Mucosa of rectum (tissue), 2 donors: Measurements from ENCODE around the gene PLB1.
"Not testable (repeated sequence)": the region's sequence is repeated elsewhere in the genome, so short reads cannot be mapped to it uniquely, and the experiment has no call there.

ENCODE experiments used
- H3K27ac ChIP-seq, 2 donors: one replicate each; pipeline ENCODE4 v1.7.0; 2013; ENCODE audit warnings: inconsistent platforms in 2 of 2, low read depth in 2 of 2, low read length in 2 of 2
- H3K27me3 ChIP-seq, 2 donors: one replicate each; pipeline ENCODE4 v1.7.0; 2013; ENCODE audit warnings: low read length in 2 of 2; ENCODE audit not compliant: control insufficient read depth in 2 of 2, insufficient read depth in 2 of 2
- H3K36me3 ChIP-seq, 2 donors: one replicate each; pipeline ENCODE4 v1.7.0; 2013; ENCODE audit warnings: low read length in 2 of 2; ENCODE audit not compliant: control insufficient read depth in 2 of 2, insufficient read depth in 2 of 2
- H3K4me1 ChIP-seq, 2 donors: one replicate each; pipeline ENCODE4 v1.7.0; 2013; ENCODE audit warnings: low read length in 2 of 2, mild to moderate bottlenecking in 1 of 2; ENCODE audit not compliant: control insufficient read depth in 2 of 2, insufficient read depth in 2 of 2
- H3K4me3 ChIP-seq, 2 donors: one replicate each; pipeline ENCODE4 v1.7.0; 2013; ENCODE audit warnings: low read length in 2 of 2
- H3K9ac ChIP-seq, 2 donors: one replicate each; pipeline ENCODE4 v1.7.0; 2013; ENCODE audit warnings: low read length in 2 of 2, low read depth in 1 of 2, mild to moderate bottlenecking in 1 of 2
- H3K9me3 ChIP-seq, 2 donors: one replicate each; pipeline ENCODE4 v1.7.0; 2013; ENCODE audit warnings: low read length in 2 of 2; ENCODE audit not compliant: control insufficient read depth in 2 of 2
- donor health status: healthy.
- donor health status: Normal muscosa, but diverticular disease.

Gene PLB1

DNA sequence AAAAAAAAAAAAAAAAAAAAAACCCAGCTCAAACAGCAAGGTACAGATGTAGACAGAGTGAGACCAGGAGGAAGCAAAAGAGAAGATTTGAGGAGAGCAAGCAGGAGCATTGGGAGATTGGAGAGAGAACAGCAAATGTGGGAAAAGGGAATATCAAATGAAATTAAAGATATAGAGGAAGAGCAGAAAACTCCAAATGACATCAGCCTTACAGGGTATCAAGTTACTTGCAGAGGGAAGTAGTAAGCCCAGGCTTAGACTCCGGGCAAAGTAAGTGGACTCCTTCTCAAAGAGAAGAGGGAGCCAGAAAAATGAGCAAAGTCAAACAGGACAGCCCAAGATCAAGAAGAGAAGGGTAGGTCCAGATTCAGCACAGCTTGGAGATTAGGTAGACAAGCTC, 162.5 kb downstream of the PLB1 start:
- no peaks in the 10 kb centered on the region for H3K9me3 ChIP-seq
- H3K9ac ChIP-seq = no peak overlapping the region
- H3K27ac ChIP-seq = peak overlapping the region; percentile 70 to 77
- H3K36me3 ChIP-seq = no peaks in the 10 kb centered on the region
- no peaks in the 10 kb centered on the region for H3K27me3 ChIP-seq
- H3K4me3 ChIP-seq = no peak overlapping the region
- H3K4me1 ChIP-seq = peaks cover 46 to 54% of the 10 kb centered on the region in 2 donors

DNA sequence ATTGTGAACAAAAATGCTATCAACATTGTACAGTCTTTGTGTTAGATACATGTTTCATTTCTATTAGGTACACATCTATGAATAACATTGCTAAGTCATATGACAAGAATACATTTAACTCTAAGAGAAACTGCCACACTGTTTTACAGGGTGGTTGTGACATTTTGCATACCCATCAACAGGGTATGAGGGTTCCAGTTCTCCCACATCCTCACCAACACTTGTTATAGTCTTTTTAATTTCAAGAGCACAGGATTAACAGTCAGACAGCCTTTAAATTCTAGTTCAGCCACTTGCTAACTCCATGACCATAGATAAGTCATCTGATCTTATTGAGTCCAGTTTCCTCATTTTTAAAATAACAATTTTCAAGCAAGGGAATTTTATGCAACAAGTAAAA, 163.3 kb downstream of the PLB1 start:
- Histone ChIP-seq H3K9ac (no peak overlapping the region), H3K27ac (no peak overlapping the region), H3K9me3 (no peaks in the 10 kb centered on the region), H3K4me3 (no peak overlapping the region), H3K4me1 (peaks cover 51 to 61% of the 10 kb centered on the region in 2 donors), H3K27me3 (no peaks in the 10 kb centered on the region), H3K36me3 (no peaks in the 10 kb centered on the region)

DNA sequence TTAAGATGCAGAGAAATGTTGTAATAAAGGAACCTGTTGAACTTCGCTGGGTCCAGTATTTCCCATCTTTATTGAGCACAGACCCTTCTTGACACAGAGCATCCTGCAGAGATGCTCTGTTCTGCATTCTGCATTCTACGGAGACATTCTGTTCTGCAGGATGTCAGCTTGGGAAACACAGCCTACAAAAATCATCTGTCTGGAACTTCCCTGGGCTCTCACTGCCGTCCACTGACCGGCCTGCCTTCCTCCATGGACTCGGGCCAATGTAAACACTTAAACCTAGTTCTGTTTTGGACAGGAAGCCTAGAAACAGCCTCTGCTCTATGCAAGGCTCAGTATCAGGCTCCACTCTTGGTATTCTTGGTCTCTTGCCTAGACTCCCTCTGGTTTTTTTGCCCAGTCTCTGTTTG, 165.7 kb downstream of the PLB1 start:
- Histone ChIP-seq H3K9ac (peak overlapping the region; percentile 5 to 51), H3K36me3 (no peaks in the 10 kb centered on the region), H3K9me3 (no peaks in the 10 kb centered on the region), H3K4me3 (peak overlapping the region; percentile 14 to 46), H3K27ac (peak overlapping the region; percentile 88 to 95), H3K27me3 (no peaks in the 10 kb centered on the region), H3K4me1 (peaks cover 46 to 60% of the 10 kb centered on the region in 2 donors)

DNA sequence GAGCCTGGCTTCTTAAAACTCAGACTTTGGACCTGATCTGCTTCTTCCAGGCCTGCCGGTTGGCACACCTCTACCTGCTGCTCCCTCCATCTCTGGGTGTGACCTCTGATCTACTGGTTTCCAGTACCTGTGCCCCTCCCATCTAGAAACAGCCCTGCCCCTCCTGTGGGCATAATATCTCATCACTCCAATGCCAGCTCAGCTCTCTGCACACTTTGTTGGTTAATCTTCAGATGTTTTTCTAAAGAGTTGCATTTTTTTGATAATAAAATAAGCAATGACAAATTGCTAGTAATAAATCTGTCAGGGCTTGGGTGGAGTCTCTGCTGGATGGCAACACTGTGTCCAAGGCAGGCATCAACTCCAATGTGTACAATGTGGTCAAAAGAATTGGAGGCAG, 166.2 kb downstream of the PLB1 start:
- peak overlapping the region; percentile 88 to 95 for H3K27ac ChIP-seq
- H3K4me1 ChIP-seq = peaks cover 46 to 60% of the 10 kb centered on the region in 2 donors
- H3K4me3 ChIP-seq = peak overlapping the region; percentile 14 to 46
- H3K9me3 ChIP-seq = no peaks in the 10 kb centered on the region
- no peaks in the 10 kb centered on the region for H3K27me3 ChIP-seq
- peak overlapping the region; percentile 5 to 51 for H3K9ac ChIP-seq
- no peaks in the 10 kb centered on the region for H3K36me3 ChIP-seq

DNA sequence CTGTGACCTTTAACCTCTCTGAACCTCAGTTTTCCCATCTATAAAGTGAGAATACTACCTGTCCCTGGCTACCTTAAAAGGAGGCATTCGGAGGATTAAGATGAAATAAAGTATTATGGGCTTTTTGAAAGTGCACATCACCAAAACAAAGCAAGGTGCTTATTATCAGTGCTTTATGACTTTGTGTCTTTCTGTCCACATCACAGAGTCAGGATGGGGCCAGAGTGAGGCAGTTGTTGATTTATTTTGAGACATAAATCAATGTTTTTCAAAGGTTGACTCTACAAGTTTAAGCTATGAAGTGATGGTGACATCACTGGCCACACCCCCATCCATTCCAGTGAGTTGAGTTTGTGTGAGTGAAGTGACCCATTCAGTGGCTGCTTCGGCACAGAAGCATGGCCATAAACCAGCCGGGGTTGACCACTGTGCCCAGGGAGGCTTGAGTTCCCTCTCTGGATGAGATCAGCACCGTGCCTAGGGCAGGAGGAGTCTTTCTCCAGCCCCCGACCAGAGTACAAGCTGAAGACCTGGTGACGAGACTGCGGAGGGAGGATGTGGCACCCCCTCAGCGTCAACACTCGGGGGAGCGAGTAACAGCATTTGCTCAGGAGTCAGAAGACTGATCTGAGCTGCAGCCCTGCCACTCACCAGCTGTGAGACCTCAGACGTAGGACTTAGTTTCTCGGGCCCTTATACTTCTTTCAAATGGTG, 166.8 kb downstream of the PLB1 start:
- Histone ChIP-seq H3K27ac (peak overlapping the region; percentile 88 to 95), H3K4me1 (peaks cover 41 to 55% of the 10 kb centered on the region in 2 donors), H3K36me3 (no peaks in the 10 kb centered on the region), H3K4me3 (no peak overlapping the region), H3K9ac (peak overlapping the region in 1 of 2 donors; percentile 50), H3K9me3 (no peaks in the 10 kb centered on the region), H3K27me3 (no peaks in the 10 kb centered on the region)

DNA sequence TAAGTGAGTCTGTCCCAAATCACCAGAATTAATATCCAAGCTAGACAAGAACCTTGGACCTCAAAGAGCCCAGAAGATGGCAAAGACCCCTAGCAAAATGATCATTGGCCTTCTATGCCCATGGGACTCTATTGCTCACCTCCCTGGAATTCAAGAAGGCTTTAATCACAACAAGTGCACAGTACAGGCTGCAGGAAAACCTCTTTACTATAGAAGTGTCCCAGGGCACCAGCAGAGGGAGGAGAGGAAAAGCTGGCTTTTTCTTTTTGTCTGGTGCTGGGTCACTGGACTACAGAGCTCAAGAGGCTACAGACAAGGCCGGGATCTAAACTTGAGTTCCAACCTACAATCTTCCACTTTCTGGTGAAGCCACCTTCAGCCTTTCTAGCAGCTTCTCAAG, 167.5 kb downstream of the PLB1 start:
- peak overlapping the region; percentile 88 to 95 for H3K27ac ChIP-seq

DNA sequence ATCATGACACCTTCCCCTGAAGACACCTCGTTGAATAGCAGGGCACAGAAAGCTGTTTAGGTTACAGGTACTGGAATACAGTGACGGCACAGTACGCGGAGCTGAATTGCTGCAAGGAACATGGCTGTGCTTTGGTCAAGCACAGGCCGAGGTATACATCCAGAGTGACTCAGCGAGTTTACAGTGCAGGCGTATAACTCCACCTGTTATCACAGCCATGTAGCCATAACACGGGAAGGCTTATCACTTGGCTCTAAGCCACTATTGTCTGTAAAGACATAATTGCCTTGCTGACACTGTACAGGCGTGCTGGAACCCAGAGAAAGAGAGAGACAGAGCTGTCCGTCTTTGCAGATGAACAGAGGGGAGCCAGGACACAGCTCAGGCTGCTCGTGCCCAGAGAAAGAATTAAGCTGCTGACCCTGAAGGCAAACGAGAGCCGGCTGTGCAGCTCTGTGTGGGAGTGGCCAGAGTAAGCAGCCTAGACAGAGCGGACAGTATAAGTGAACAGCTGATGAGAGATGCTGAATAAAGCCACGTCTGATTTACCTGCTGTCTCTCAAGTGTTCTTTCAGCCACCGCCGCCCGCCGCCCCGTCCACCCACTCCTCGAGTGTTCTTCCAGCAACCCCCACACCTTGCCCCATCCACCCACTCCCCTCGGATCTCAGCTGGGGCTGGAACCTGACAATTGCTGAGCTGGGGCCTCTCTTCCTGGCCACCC, 168.4 kb downstream of the PLB1 start:
- Histone ChIP-seq H3K9ac (peak overlapping the region in 1 of 2 donors; percentile 41), H3K4me1 (peaks cover 40 to 57% of the 10 kb centered on the region in 2 donors), H3K9me3 (no peaks in the 10 kb centered on the region), H3K36me3 (no peaks in the 10 kb centered on the region), H3K27ac (peak overlapping the region; percentile 88 to 95), H3K4me3 (no peak overlapping the region), H3K27me3 (no peaks in the 10 kb centered on the region)

More for the DNA sequence above, 167.5 kb downstream of the PLB1 start:
- no peak overlapping the region for H3K4me3 ChIP-seq
- no peaks in the 10 kb centered on the region for H3K9me3 ChIP-seq
- H3K4me1 ChIP-seq = peaks cover 40 to 50% of the 10 kb centered on the region in 2 donors
- no peaks in the 10 kb centered on the region for H3K36me3 ChIP-seq
- no peak overlapping the region for H3K9ac ChIP-seq
- H3K27me3 ChIP-seq = no peaks in the 10 kb centered on the region

DNA sequence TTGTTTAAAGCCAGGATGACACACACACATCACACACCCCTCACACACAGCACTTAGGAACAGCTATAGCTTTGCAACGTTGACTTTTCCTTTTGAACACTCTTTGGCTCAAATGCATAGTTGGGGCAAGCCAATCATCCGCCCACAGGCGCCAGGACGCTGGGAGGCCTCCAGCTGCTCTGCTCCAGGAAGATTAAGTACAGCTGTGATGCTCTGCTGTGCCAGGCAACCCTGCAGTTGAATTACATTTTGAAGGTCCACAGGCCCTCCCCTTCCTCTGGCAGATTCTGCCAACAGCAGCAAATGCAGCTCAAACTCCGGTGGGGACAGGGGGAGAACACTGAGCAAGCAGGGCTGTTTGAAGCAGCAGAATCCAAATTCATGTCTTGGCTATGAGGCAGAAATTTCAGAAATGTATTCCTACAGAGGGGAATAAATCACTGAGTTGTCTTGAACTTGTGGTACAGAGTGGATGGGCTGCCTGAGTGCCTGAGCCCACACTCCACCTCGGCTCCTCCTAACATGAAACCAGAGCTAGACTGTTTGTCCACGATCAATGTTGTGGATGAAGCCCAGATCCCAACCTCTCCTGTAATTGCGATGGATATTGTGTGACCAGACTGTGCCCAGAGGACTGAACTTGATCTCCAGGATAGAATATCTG, 169.3 kb downstream of the PLB1 start:
- Histone ChIP-seq H3K27me3 (no peaks in the 10 kb centered on the region), H3K36me3 (no peaks in the 10 kb centered on the region), H3K4me3 (no peak overlapping the region), H3K27ac (peak overlapping the region; percentile 88 to 95), H3K4me1 (peaks cover 37 to 57% of the 10 kb centered on the region in 2 donors), H3K9ac (peak overlapping the region in 1 of 2 donors; percentile 41), H3K9me3 (no peaks in the 10 kb centered on the region)

DNA sequence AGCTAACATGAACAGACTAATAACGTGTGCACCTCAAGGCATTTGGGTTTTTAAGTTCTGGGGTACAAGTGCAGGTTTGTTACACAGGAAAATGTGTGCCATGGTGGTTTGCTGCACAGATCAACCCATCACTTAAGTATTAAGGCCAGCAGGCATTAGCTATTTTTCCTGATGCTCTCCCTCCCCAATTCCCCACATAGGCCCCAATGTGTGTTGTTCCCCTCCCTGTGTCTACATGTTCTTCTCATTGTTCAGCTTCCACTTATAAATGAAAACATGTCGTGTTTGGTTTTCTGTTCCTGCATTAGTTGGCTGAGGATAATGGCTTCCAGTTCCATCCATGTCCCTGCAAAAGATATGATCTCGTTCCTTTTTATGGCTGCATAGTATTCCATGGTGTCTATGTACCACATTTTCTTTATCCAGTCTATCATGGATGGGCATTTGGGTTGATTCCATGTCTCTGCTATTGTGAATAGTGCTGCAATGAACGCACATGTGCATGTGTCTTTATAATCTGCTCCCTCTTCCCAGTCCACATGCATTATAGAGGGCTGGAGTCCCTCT, 170.0 kb downstream of the PLB1 start:
- not testable (repeated sequence) for H3K36me3 ChIP-seq, H3K9ac ChIP-seq, H3K4me3 ChIP-seq, H3K27me3 ChIP-seq, H3K9me3 ChIP-seq
- H3K27ac ChIP-seq = peak overlapping the region; percentile 88 to 95
- peaks cover 36 to 52% of the 10 kb centered on the region in 2 donors for H3K4me1 ChIP-seq
